ENCODE results near the gene TRIM71.

Gene TRIM71

DNA sequence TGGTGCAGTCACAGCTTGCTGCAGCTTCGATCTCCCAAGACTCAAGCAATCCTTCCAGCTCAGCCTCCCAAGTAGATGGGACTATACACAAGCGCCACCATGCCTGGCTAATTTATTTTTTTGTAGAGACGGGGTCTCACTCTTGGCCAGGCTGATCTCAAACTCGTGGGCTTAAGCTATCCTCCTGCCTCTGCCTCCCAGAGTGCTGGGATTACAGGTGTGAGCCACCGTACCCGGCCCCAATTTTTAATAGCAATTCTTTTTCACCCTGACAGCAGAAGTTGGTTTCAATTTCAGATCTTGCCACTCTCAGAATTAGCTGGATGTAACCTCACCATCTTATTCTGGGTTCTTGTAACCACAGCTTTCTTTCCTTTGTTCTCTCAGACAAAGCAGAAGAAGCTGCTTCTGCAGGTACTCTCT lies 64.8 kb downstream of the TRIM71 start:
- H3K4me3 ChIP-seq (ENCODE audit: low read depth, low read length), result no peak overlapping the region
- H3K36me3 ChIP-seq, result no peaks in the 10 kb centered on the region
- no peak overlapping the region for H3K27ac ChIP-seq
- TF ChIP-seq, protein P1, sequence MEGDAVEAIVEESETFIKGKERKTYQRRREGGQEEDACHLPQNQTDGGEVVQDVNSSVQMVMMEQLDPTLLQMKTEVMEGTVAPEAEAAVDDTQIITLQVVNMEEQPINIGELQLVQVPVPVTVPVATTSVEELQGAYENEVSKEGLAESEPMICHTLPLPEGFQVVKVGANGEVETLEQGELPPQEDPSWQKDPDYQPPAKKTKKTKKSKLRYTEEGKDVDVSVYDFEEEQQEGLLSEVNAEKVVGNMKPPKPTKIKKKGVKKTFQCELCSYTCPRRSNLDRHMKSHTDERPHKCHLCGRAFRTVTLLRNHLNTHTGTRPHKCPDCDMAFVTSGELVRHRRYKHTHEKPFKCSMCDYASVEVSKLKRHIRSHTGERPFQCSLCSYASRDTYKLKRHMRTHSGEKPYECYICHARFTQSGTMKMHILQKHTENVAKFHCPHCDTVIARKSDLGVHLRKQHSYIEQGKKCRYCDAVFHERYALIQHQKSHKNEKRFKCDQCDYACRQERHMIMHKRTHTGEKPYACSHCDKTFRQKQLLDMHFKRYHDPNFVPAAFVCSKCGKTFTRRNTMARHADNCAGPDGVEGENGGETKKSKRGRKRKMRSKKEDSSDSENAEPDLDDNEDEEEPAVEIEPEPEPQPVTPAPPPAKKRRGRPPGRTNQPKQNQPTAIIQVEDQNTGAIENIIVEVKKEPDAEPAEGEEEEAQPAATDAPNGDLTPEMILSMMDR (IDR thresholded peaks at IDR 0.05; ENCODE audit: low read depth, low read length), result no peak
- DNase-seq, result no peak
- H3K27me3 ChIP-seq (ENCODE audit: insufficient read depth, low read depth, severe bottlenecking), result no peaks in the 10 kb centered on the region
- no peaks in the 10 kb centered on the region for H3K9me3 ChIP-seq (ENCODE audit: severe bottlenecking)

DNA sequence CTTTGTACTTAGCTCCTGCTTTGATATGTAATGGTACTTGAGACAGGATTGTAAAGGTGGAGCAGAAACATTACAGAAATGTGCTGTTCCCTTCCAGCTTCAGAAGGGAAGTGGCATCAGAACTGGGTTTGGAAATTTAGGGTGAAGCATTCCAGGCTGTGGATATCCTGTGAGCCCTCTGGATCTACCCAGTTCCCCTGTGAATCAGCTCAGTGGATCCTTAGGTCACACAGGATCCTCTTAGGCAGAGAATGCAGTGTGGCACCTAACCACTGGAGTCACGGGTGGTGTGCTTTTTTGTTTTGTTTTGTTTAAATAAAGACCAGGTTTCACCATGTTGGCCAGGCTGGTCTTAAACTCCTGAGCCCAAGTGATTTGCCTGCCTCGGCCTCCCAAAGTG lies 66.0 kb downstream of the TRIM71 start:
- Histone ChIP-seq H3K27ac (no peak overlapping the region), H3K4me3 (ENCODE audit: low read depth, low read length) (no peak overlapping the region), H3K27me3 (ENCODE audit: insufficient read depth, low read depth, severe bottlenecking) (no peaks in the 10 kb centered on the region), H3K36me3 (no peaks in the 10 kb centered on the region), H3K9me3 (ENCODE audit: severe bottlenecking) (no peaks in the 10 kb centered on the region)
- DNase-seq, result no peak
- TF ChIP-seq, protein P1 (IDR thresholded peaks at IDR 0.05; ENCODE audit: low read depth, low read length), result no peak

DNA sequence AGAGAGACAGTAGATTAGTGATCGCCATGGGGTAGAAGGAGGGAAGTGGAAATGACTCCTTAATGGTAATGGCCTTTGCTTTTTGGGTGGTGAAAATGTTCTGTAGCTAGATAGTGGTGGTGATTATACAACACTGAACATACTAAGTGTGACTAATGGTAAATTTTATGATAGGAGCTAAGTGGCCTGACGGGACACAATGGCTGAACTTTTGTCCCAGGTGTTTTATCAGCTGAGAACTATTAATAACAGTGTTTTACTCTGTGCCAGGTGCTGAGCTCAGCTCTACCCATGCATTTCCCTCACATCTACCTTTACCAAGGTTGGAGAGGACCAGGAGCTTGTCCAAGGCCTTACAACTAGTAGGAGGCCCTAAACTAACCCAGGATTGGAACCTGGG lies 66.8 kb downstream of the TRIM71 start:
- Histone ChIP-seq H3K4me3 (ENCODE audit: low read depth, low read length) (no peak overlapping the region), H3K9me3 (ENCODE audit: severe bottlenecking) (no peaks in the 10 kb centered on the region), H3K36me3 (no peaks in the 10 kb centered on the region), H3K27ac (no peak overlapping the region), H3K27me3 (ENCODE audit: insufficient read depth, low read depth, severe bottlenecking) (no peaks in the 10 kb centered on the region)
- no peak for DNase-seq
- TF ChIP-seq, protein P1 (IDR thresholded peaks at IDR 0.05; ENCODE audit: low read depth, low read length), result no peak

DNA sequence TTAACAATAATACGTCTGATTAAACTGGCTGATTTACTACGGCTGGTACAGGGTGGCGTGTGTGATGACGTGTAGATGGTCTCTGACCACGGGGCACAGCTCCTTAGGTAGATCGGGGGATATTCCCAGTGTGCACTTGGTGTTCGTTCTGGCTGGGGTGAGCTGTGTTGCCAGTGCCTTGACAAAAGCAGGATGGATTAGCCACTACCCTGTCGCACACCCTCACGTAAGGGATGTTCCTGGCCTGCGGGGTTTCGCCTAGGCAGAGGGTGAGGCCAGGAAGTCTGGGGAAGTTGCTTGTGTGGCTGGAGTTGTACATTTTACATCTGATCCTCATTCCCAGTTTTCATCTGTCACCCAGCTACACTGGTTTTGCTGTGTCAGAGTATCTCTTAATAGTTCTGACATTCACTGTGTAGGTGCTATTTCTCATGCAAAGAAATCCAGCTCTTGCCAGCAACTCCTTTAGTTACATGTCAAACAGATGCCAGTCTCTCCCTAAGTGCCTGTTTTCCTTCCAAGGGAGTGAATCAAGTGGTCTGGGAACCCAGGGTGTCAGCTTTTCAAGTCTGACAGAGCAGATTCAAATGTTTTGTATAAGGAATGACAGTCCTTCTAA lies 67.6 kb downstream of the TRIM71 start:
- no peak for DNase-seq
- Histone ChIP-seq H3K27ac (no peak overlapping the region), H3K36me3 (no peaks in the 10 kb centered on the region), H3K4me3 (ENCODE audit: low read depth, low read length) (no peak overlapping the region), H3K27me3 (ENCODE audit: insufficient read depth, low read depth, severe bottlenecking) (no peaks in the 10 kb centered on the region), H3K9me3 (ENCODE audit: severe bottlenecking) (no peaks in the 10 kb centered on the region)
- TF ChIP-seq, protein P1 (IDR thresholded peaks at IDR 0.05; ENCODE audit: low read depth, low read length), result no peak

DNA sequence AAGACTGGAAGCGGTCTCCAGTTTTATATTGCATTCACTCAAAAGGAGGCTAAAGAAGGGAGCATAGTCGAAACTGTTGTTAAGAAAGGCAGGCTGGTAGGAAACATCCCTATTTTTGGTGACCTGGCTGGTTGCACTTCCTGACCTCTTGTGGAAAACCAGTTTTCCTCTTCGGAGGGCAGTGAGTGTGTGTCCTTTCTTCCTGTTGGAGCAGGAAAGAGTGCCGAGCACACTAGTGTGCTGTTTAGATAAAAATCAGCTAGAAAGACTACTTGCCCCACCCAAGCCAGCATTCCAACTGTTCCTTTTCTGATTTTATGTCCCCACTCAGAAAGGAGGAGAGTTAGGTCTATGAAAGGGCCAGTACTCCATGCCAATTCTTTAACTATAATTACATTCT lies 68.5 kb downstream of the TRIM71 start:
- H3K9me3 ChIP-seq (ENCODE audit: severe bottlenecking), result no peaks in the 10 kb centered on the region

More for the DNA sequence above, 68.5 kb downstream of the TRIM71 start:
- Histone ChIP-seq H3K27ac (no peak overlapping the region), H3K27me3 (ENCODE audit: insufficient read depth, low read depth, severe bottlenecking) (no peaks in the 10 kb centered on the region), H3K4me3 (ENCODE audit: low read depth, low read length) (no peak overlapping the region), H3K36me3 (no peaks in the 10 kb centered on the region)
- TF ChIP-seq, protein P1 (IDR thresholded peaks at IDR 0.05; ENCODE audit: low read depth, low read length), result no peak
- DNase-seq, result no peak

All from WERI-Rb-1 (cell line).